Gastroesophageal sphincter (tissue), 4 donors: ENCODE results near the gene LNX1. TPM values are rescaled to one million over a fixed set of nuclear protein-coding genes. Genes with fewer than 3 reads are reported as not detected.

Experiments
- ATAC-seq: fragments of 150-250 bp; one replicate; pipeline ENCODE4 v1.9.1; 2016; ENCODE audit warnings: mild to moderate bottlenecking, moderate library complexity
- H3K27ac ChIP-seq, 4 donors: fragments of 200-600 bp; sonication (generic) in 3 of 4; 1 replicate in 3 of 4; 2 replicates in 1 of 4; pipeline ENCODE4 v1.5.1; 2016 to 2019
- H3K27me3 ChIP-seq: fragments of 200-600 bp; sonication (generic); one replicate; pipeline ENCODE4 v1.5.1; 2019
- H3K36me3 ChIP-seq, 2 donors: fragments of 200-600 bp; sonication (generic); one replicate each; pipeline ENCODE4 v1.5.1; 2019; ENCODE audit warnings: control low read depth in 1 of 2
- H3K4me1 ChIP-seq, 3 donors: fragments of 200-600 bp; sonication (generic); 1 replicate in 2 of 3; 2 replicates in 1 of 3; pipeline ENCODE4 v1.5.1; 2016 to 2019; ENCODE audit warnings: control low read depth in 2 of 3
- H3K4me3 ChIP-seq, 2 donors: fragments of 200-600 bp; sonication (generic); one replicate each; pipeline ENCODE4 v1.5.1; 2019; ENCODE audit warnings: mild to moderate bottlenecking in 1 of 2, moderate library complexity in 1 of 2
- H3K9me3 ChIP-seq, 3 donors: fragments of 200-600 bp; sonication (generic); one replicate each; pipeline ENCODE4 v1.5.1; 2017 to 2019; ENCODE audit warnings: control low read depth in 2 of 3
- EP300 ChIP-seq: sonication (generic); formaldehyde crosslinking; IDR thresholded peaks from one replicate; pipeline ENCODE4 v1.6.1; 2017; ENCODE audit warnings: antibody characterized with exemption, mild to moderate bottlenecking
- POLR2A ChIP-seq, 2 donors: fragments of 450-650 bp; IDR thresholded peaks; one replicate each; pipeline ENCODE4 v1.6.1; 2017; ENCODE audit warnings: antibody characterized with exemption in 2 of 2, mild to moderate bottlenecking in 2 of 2, moderate library complexity in 1 of 2
- POLR2AphosphoS5 ChIP-seq: sonication (generic); formaldehyde crosslinking; IDR thresholded peaks from one replicate; pipeline ENCODE4 v1.6.1; 2017; ENCODE audit warnings: antibody characterized with exemption
- WGBS, 2 donors: methylation state at CpG; one replicate each; pipeline ENCODE4 v1.1.5; 2018; ENCODE audit warnings: low coverage in 1 of 2; 5-methylcytosine and 5-hydroxymethylcytosine counted together
- total RNA-seq, 4 donors: library from RNA; depleted of rRNA; stranded (reverse); fragments of >200 nt; gene quantifications; one replicate each; pipeline ENCODE4 v1.1.0, GENCODE V29; 2016
- TF ChIP-seq, protein P1 (sequence below), 4 experiments: fragments of 200-600 bp in 2 of 4; fragments of 450-650 bp in 2 of 4; sonication (generic) in 1 of 4; IDR thresholded peaks; one replicate each; pipeline ENCODE4 v1.5.1; 2017 to 2019; ENCODE audit warnings: antibody characterized with exemption in 4 of 4, mild to moderate bottlenecking in 2 of 4, moderate library complexity in 2 of 4

The LNX1 gene
- total RNA-seq, 4 donors from 2014 or later = 2.6 to 13.6 (median 7.2) TPM

DNA sequence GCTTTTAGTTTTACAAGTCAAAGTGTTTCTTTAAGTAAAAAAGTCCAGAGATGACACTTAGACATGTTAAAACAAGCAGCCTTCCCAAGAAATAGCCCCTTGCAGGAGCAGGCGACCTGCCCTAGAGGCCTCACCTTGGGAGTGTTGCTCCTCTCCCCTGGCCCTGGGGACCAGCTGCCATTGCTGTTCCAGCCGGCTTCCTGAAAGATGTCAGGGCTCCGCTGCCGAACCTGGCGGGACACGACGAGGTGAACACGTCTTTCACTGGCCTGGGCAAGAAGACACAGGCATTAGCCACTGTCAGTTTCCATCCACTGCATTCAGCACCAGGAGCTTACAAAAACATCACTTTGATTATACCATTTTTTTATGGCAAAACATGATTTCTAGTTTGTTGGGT, 109.7 kb downstream of the LNX1 start:
- Histone ChIP-seq H3K4me1 (no peaks in the 10 kb centered on the region), H3K9me3 (no peaks in the 10 kb centered on the region), H3K27me3 (no peaks in the 10 kb centered on the region), H3K4me3 (no peak overlapping the region), H3K27ac (no peak overlapping the region), H3K36me3 (no peaks in the 10 kb centered on the region)
- 17 to 71% methylated on average over 1 to 6 of the region's 8 CpGs for WGBS, 2 donors
- no peak for ATAC-seq
- no peak for TF ChIP-seq POLR2AphosphoS5
- TF ChIP-seq, protein P1, sequence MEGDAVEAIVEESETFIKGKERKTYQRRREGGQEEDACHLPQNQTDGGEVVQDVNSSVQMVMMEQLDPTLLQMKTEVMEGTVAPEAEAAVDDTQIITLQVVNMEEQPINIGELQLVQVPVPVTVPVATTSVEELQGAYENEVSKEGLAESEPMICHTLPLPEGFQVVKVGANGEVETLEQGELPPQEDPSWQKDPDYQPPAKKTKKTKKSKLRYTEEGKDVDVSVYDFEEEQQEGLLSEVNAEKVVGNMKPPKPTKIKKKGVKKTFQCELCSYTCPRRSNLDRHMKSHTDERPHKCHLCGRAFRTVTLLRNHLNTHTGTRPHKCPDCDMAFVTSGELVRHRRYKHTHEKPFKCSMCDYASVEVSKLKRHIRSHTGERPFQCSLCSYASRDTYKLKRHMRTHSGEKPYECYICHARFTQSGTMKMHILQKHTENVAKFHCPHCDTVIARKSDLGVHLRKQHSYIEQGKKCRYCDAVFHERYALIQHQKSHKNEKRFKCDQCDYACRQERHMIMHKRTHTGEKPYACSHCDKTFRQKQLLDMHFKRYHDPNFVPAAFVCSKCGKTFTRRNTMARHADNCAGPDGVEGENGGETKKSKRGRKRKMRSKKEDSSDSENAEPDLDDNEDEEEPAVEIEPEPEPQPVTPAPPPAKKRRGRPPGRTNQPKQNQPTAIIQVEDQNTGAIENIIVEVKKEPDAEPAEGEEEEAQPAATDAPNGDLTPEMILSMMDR (IDR thresholded peaks at IDR 0.05) = no peak
- no peak for TF ChIP-seq EP300
- no peak for TF ChIP-seq POLR2A (IDR thresholded peaks at IDR 0.05)

DNA sequence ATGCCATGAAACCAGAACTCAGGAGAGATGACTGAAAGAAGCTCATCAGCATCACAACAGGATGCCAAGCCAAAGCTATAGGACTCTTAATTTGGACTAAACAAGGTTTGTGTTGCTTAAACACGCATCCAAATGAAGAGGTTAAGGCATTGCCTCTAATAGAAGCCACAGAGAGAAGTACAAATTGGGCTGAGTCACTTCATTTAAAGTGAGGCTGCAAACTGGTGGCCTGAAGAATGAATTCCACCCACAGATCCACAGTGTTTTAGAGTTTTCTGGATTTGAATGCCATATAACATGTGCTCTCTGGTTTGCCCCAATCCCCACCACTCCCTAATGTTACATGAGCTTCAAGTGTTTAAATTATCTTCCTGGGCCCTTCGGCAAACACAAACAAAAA, 110.4 kb downstream of the LNX1 start:
- 90 to 96% methylated on average over 2 of the region's 2 CpGs for WGBS, 2 donors
- H3K27me3 ChIP-seq = no peaks in the 10 kb centered on the region
- no peaks in the 10 kb centered on the region for H3K9me3 ChIP-seq
- TF ChIP-seq, protein P1 (IDR thresholded peaks at IDR 0.05) = no peak
- no peak for TF ChIP-seq POLR2A (IDR thresholded peaks at IDR 0.05)
- TF ChIP-seq POLR2AphosphoS5 = no peak
- TF ChIP-seq EP300 = no peak
- no peaks in the 10 kb centered on the region for H3K4me1 ChIP-seq
- no peak for ATAC-seq
- no peak overlapping the region for H3K27ac ChIP-seq
- no peak overlapping the region for H3K4me3 ChIP-seq
- H3K36me3 ChIP-seq = no peaks in the 10 kb centered on the region

DNA sequence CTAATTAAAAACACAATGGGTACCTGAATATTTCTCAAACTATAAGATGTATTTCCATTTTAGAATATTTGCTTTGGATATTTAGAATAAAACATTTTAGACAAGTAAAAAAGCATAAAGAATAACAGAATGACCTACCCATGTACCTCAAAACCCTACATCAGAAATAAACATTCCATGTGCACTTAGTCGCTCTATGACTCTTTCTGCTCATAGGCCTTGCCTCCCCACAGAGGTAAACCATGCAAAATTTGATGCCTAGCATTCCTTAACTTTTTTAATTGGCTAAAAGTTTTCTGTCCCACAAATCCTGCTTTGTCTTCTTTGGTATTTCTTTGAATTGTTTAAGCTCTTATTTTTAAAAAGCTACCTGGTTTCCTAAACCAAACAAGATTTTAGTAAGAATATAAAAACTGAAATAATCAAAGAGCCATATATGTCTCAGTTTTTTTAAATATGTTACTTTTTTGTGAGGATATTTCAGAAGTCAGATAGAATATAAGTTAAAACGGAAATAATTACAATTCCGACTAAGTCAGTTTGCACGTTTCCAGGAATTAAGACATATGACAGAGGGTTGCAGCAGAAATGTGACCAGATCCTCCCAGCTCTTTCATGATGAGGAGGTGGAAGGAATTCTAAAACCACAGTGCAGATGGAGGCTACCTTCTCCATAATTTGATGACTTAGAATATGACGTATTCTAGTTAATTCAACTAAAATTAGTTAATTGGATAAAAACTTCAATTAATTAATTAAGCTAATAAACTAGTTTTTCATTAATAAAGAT, 111.4 kb downstream of the LNX1 start:
- TF ChIP-seq POLR2A (IDR thresholded peaks at IDR 0.05) = no peak
- TF ChIP-seq, protein P1 (IDR thresholded peaks at IDR 0.05) = no peak
- no peak for TF ChIP-seq POLR2AphosphoS5
- no peak for TF ChIP-seq EP300
- Histone ChIP-seq H3K36me3 (no peaks in the 10 kb centered on the region), H3K27me3 (no peaks in the 10 kb centered on the region), H3K4me1 (no peaks in the 10 kb centered on the region), H3K9me3 (no peaks in the 10 kb centered on the region), H3K4me3 (no peak overlapping the region), H3K27ac (no peak overlapping the region)
- ATAC-seq = no peak
- 86 to 87% methylated on average over 5 of the region's 5 CpGs for WGBS, 2 donors

DNA sequence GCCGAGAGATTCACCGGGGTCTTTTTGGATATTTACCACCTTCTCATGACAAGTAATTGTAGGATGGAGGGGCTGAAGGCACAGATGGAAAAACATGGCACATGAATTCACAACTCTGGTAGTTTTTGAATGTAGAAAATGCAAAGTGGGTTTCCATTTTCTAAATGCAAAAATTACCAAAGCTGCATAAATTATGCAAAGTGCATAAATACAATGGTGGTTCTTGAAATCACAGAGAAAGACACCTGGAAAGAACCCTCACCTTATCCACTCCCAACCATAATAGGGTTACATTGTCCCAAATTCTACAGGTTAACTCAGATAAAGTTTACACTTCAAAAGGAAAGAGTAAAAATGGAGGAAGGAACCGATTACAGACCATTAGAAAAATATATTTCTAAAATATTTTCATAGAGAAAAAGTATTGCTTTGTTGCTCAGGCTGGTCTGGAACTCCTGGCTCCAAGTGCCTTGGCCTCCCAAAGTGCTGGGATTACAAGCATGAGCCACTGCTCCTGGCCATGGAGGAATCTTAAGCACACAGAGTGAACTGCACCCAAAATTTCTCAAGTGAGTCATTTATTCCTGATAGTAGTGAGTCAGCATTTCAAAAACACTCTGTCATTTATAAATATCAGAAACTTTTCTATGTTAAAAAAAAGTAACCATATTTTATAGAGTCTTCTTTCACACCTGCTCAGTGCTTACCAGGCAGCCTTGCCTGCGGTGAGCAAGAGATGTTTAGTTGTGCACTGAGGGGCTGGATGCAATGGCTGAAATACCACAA, 112.4 kb downstream of the LNX1 start:
- H3K36me3 ChIP-seq = no peaks in the 10 kb centered on the region
- ATAC-seq = no peak
- H3K4me3 ChIP-seq = no peak overlapping the region
- H3K27me3 ChIP-seq = no peaks in the 10 kb centered on the region
- no peaks in the 10 kb centered on the region for H3K9me3 ChIP-seq
- H3K4me1 ChIP-seq = no peaks in the 10 kb centered on the region
- TF ChIP-seq POLR2A (IDR thresholded peaks at IDR 0.05) (no peak), POLR2AphosphoS5 (no peak), EP300 (no peak)
- TF ChIP-seq, protein P1 (IDR thresholded peaks at IDR 0.05) = no peak
- WGBS, 2 donors = 71 to 94% methylated on average over 1 to 4 of the region's 4 CpGs
- no peak overlapping the region for H3K27ac ChIP-seq
